GM12878 (cell line): ENCODE data around the gene BMF. TPM values are rescaled to one million over a fixed set of nuclear protein-coding genes. Genes with fewer than 3 reads are reported as not detected.

Experiments
- ATAC-seq: fragments of 200-7000 bp; cut with Tn5 transposase; 3 replicates; pipeline ENCODE4 v1.9.1; 2020; ENCODE audit warnings: mild to moderate bottlenecking, moderate library complexity
- BruUV-seq: library from RNA; stranded (reverse); fragments of 400-500 nt; replicated peaks from 2 replicates; lab custom pipeline; 2021; lab: Mats Ljungman, UMichigan
- CTCF ChIA-PET: fragments of 300-600 bp; sonication (Branson Sonifier 250); formaldehyde crosslinking; extraction: SDS; loops from one replicate; lab custom pipeline; 2021; ENCODE audit warnings: inconsistent platforms; lab: Yijun Ruan, JAX
- POLR2A ChIA-PET: fragments of 350-600 bp; formaldehyde crosslinking; extraction: SDS; loops from one replicate; lab custom pipeline; 2021; ENCODE audit warnings: inconsistent platforms; lab: Charles Lee
- RAD21 ChIA-PET: fragments of 300-600 bp; sonication (Branson Sonifier 250); formaldehyde crosslinking; loops from one replicate; lab custom pipeline; 2023; ENCODE audit warnings: antibody characterized with exemption; ENCODE audit not compliant: unreplicated experiment; lab: Charles Lee
- SMC1A ChIA-PET: fragments of 300-600 bp; sonication (Branson Sonifier 250); formaldehyde crosslinking; loops from one replicate; lab custom pipeline; 2023; ENCODE audit not compliant: unreplicated experiment, uncharacterized antibody; lab: Charles Lee
- DNase-seq: peaks from one replicate; pipeline ENCODE4 v3.0.0-alpha.2; 2011; ENCODE audit warnings: low read depth, low spot score
- FAIRE-seq: peaks from 3 replicates; lab custom pipeline; 2011; peaks lifted over from hg19 to GRCh38; lab: Jason Lieb, UNC
- H2AFZ ChIP-seq: 2 replicates; pipeline ENCODE4 v1.6.0; 2011; ENCODE audit warnings: low read depth, low read length, control low read depth; ENCODE audit not compliant: control insufficient read depth
- H3K27ac ChIP-seq: 2 replicates; pipeline ENCODE4 v1.5.1; 2011; ENCODE audit warnings: control low read depth; ENCODE audit not compliant: control insufficient read depth, insufficient read depth
- H3K27me3 ChIP-seq, 2 experiments: replicated peaks in 1 of 2; 2 replicates each; pipeline versions ENCODE4 v1.6.0 to v1.6.1; 2011; ENCODE audit warnings: low read length in 1 of 2; ENCODE audit not compliant: control insufficient read depth in 2 of 2, insufficient read depth in 2 of 2
- H3K36me3 ChIP-seq, 2 experiments: 2 replicates each; pipeline ENCODE4 v1.5.1; 2011; ENCODE audit warnings: low read length in 1 of 2; ENCODE audit not compliant: control insufficient read depth in 2 of 2, insufficient read depth in 2 of 2
- H3K4me1 ChIP-seq: 2 replicates; pipeline ENCODE4 v1.6.1; 2011; ENCODE audit warnings: mild to moderate bottlenecking, low read length, moderate library complexity, mixed read lengths; ENCODE audit not compliant: control insufficient read depth, insufficient read depth
- H3K4me2 ChIP-seq: 2 replicates; pipeline ENCODE4 v1.6.0; 2011; ENCODE audit warnings: control low read depth; ENCODE audit not compliant: control insufficient read depth, insufficient read depth
- H3K4me3 ChIP-seq: fragments of 200-600 bp; sonication (generic); 2 replicates; pipeline ENCODE4 v1.5.1; 2016
- H3K79me2 ChIP-seq: 2 replicates; pipeline ENCODE4 v1.6.0; 2011; ENCODE audit warnings: low read length; ENCODE audit not compliant: control insufficient read depth, insufficient read depth
- H3K9ac ChIP-seq: 2 replicates; pipeline ENCODE4 v1.8.0; 2011; ENCODE audit warnings: low read length, control low read depth, mixed read lengths; ENCODE audit not compliant: control insufficient read depth, insufficient read depth
- H3K9me3 ChIP-seq: replicated peaks from 3 replicates; pipeline ENCODE4 v1.5.1; 2011; ENCODE audit warnings: mild to moderate bottlenecking, low read length; ENCODE audit not compliant: control insufficient read depth, insufficient read depth
- H4K20me1 ChIP-seq: 2 replicates; pipeline ENCODE4 v1.6.0; 2011; ENCODE audit not compliant: control insufficient read depth, insufficient read depth
- CBX5 ChIP-seq: sonication (generic); IDR thresholded peaks from 2 replicates; pipeline ENCODE4 v1.6.1; 2016; ENCODE audit warnings: low read depth, moderate library complexity, mild to moderate bottlenecking, inconsistent platforms
- CEBPZ ChIP-seq: fragments of 150-350 bp; IDR thresholded peaks from 2 replicates; pipeline ENCODE4 v1.6.1; 2016; ENCODE audit warnings: low read depth, low read length
- E2F8 ChIP-seq: fragments of 450-650 bp; IDR thresholded peaks from 2 replicates; pipeline ENCODE4 v1.6.1; 2018; ENCODE audit warnings: mild to moderate bottlenecking, low read depth, moderate library complexity; ENCODE audit not compliant: partially characterized antibody
- EED ChIP-seq: sonication (generic); IDR thresholded peaks from 2 replicates; pipeline ENCODE4 v1.6.1; 2016; ENCODE audit warnings: antibody characterized with exemption, low read depth
- FOXM1 ChIP-seq: IDR thresholded peaks from 2 replicates; pipeline ENCODE4 v1.6.1; 2012; ENCODE audit warnings: low read depth, mild to moderate bottlenecking, inconsistent platforms, low read length, moderate library complexity
- KDM1A ChIP-seq: fragments of 200-600 bp; sonication (generic); IDR thresholded peaks from 2 replicates; pipeline ENCODE4 v1.6.1; 2016; ENCODE audit warnings: borderline replicate concordance
- MYB ChIP-seq: fragments of 150-350 bp; IDR thresholded peaks from 2 replicates; pipeline ENCODE4 v1.6.1; 2014; ENCODE audit warnings: mild to moderate bottlenecking, low read depth, low read length, borderline replicate concordance
- NKRF ChIP-seq: fragments of 450-650 bp; conservative IDR thresholded peaks from 2 replicates; pipeline ENCODE4 v1.6.1; 2017; ENCODE audit warnings: mild to moderate bottlenecking, moderate library complexity
- REST ChIP-seq: IDR thresholded peaks from 2 replicates; pipeline ENCODE4 v1.6.1; 2012; ENCODE audit warnings: mild to moderate bottlenecking, low read depth, low read length
- RUNX3 ChIP-seq: IDR thresholded peaks from 2 replicates; pipeline ENCODE4 v1.6.1; 2012; ENCODE audit warnings: low read length, inconsistent platforms
- SIX5 ChIP-seq: IDR thresholded peaks from 2 replicates; pipeline ENCODE4 v1.6.1; 2011; ENCODE audit warnings: mild to moderate bottlenecking, low read depth, low read length, moderate library complexity; ENCODE audit not compliant: severe bottlenecking
- STAT1 ChIP-seq: fragments of 450-650 bp; conservative IDR thresholded peaks from 2 replicates; pipeline ENCODE4 v1.6.1; 2014; ENCODE audit warnings: antibody characterized with exemption, mild to moderate bottlenecking
- TBL1XR1 ChIP-seq: IDR thresholded peaks from 2 replicates; pipeline ENCODE4 v1.6.1; 2012; ENCODE audit warnings: low read depth, low read length, improper control_type of control experiment
- ZNF207 ChIP-seq: fragments of 450-650 bp; IDR thresholded peaks from 2 replicates; pipeline ENCODE4 v1.6.1; 2014; ENCODE audit warnings: antibody characterized with exemption, mild to moderate bottlenecking, borderline replicate concordance
- WGBS: methylation state at CpG from one replicate; pipeline ENCODE4 v1.1.6; 2016; ENCODE audit warnings: low lambda C conversion rate; ENCODE audit not compliant: insufficient replicate concordance, insufficient coverage; ENCODE audit errors: missing lambda C conversion rate; 5-methylcytosine and 5-hydroxymethylcytosine counted together
- in situ Hi-C: fragments of 300-500 bp; cut with MboI; formaldehyde crosslinking; loops from 9 replicates; pipeline ENCODE4 v1.14.3; 2018; ENCODE audit warnings: mixed read lengths
- intact Hi-C: fragments of 100-400 bp; cut with micrococcal nuclease; formaldehyde crosslinking; loops from one replicate; pipeline ENCODE4 v1.14.2; 2022; ENCODE audit not compliant: unreplicated experiment
- polyA plus RNA-seq, 11 experiments: library from polyadenylated mRNA; depleted of rRNA in 4 of 11; unstranded in 6 of 11; stranded (reverse) in 5 of 11; fragments of >200 nt; fragmentation: Nextera tagmentation in 4 of 11; fragmentation: Illumina TruSeq in 1 of 11; extraction: Ambion mirVana in 4 of 11; extraction: Trizol in 1 of 11; gene quantifications; 1 replicate in 1 of 11; 2 replicates in 10 of 11; pipeline versions ENCODE4 v1.2.1 to v1.2.3, GENCODE V29; 2011 to 2016; ENCODE audit warnings: inconsistent platforms in 2 of 11, missing spikeins in 2 of 11, low read depth in 1 of 11
- total RNA-seq, 4 experiments: library from RNA; depleted of rRNA in 3 of 4; stranded (reverse); fragments of >200 nt in 3 of 4; fragmentation: Illumina TruSeq in 1 of 4; extraction: Trizol in 1 of 4; gene quantifications; 2 replicates each; pipeline versions ENCODE4 v1.2.1 to v1.2.3, GENCODE V29; 2013 to 2021

Gene BMF
- total and polyA plus RNA-seq, 10 of the 15 experiments (the other 5 are each of a cell fraction or from before 2014, with no cell fraction given), result 0.82 to 34.9 (median 16.9) TPM

- intact Hi-C loops, result no loop called here
- Histone ChIP-seq H3K79me2 (no peaks in the 10 kb centered on the region), H3K36me3 (no peaks in the 10 kb centered on the region), H3K9ac (no peak overlapping the region), H3K9me3 (no peaks in the 10 kb centered on the region), H3K27me3 (no peaks in the 10 kb centered on the region), H3K4me1 (no peaks in the 10 kb centered on the region), H2AFZ (no peak overlapping the region), H3K4me3 (no peak overlapping the region), H4K20me1 (no peaks in the 10 kb centered on the region), H3K27ac (no peak overlapping the region), H3K4me2 (no peak overlapping the region)
- FAIRE-seq (no peak), DNase-seq (no peak), ATAC-seq (no peak)
- ChIA-PET SMC1A (no interaction called here), RAD21 (no interaction called here), POLR2A (no interaction called here), CTCF (no interaction called here)
- no TSS peak for BruUV-seq
- in situ Hi-C loops, result no loop called here
- 76% methylated on average over 4 of the region's 4 CpGs for WGBS
- TF ChIP-seq ZNF207 (no peak), CEBPZ (no peak), NKRF (no peak), EED (no peak), E2F8 (no peak), REST (no peak), KDM1A (no peak), MYB (no peak), RUNX3 (no peak), TBL1XR1 (no peak), CBX5 (no peak), FOXM1 (no peak), STAT1 (no peak), SIX5 (no peak)
Observed at GRCh38 chr15:40146037-40146436, 37.4 kb upstream of the BMF start.
